Erythroblast (primary cell): Measurements from ENCODE around the gene SPATA6L.

Experiments
- GATA1 ChIP-seq: IDR thresholded peaks from 2 replicates; pipeline ENCODE4 v1.6.1; 2011; ENCODE audit warnings: low read depth, mild to moderate bottlenecking, control low read depth, low read length, moderate library complexity
- POLR2A ChIP-seq: IDR thresholded peaks from 2 replicates; pipeline ENCODE4 v1.6.1; 2011; ENCODE audit warnings: mild to moderate bottlenecking, low read length

DNA sequence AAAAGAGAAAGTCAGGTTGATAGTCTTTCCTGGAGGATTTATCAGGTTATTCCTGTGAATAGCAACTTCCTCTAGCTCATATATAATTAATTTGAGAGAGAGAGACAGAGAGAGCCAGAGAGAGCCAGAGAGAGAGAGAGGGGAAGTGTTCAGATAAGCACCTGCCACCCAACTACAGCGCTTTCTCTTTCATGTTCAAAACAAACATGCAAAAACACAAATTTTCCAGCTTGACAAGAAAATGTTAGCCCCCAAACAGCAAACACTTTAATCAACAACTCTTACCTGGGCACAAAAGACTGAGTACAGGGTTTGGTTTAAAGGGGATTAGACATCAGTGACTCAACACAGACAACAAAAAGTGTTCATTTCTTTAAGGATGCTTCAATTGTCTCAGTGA, 65.9 kb downstream of the SPATA6L start:
- TF ChIP-seq POLR2A: no peak
- no peak for TF ChIP-seq GATA1
